Duodenal mucosa (tissue), 2 donors: ENCODE results near the gene CLHC1.

Source experiments
- H3K27ac ChIP-seq: one replicate; pipeline ENCODE4 v1.7.0; 2013; ENCODE audit warnings: low read depth, low read length
- H3K27me3 ChIP-seq, 2 donors: one replicate each; pipeline ENCODE4 v1.7.0; 2013; ENCODE audit warnings: low read length in 2 of 2, control low read depth in 1 of 2; ENCODE audit not compliant: insufficient read depth in 2 of 2, control insufficient read depth in 1 of 2
- H3K36me3 ChIP-seq, 2 donors: one replicate each; pipeline ENCODE4 v1.7.0; 2013; ENCODE audit warnings: low read length in 2 of 2, control low read depth in 1 of 2; ENCODE audit not compliant: insufficient read depth in 2 of 2, control insufficient read depth in 1 of 2
- H3K4me1 ChIP-seq, 2 donors: one replicate each; pipeline ENCODE4 v1.7.0; 2013; ENCODE audit warnings: low read length in 2 of 2, control low read depth in 1 of 2; ENCODE audit not compliant: insufficient read depth in 2 of 2, control insufficient read depth in 1 of 2
- H3K4me3 ChIP-seq, 2 donors: one replicate each; pipeline ENCODE4 v1.7.0; 2013; ENCODE audit warnings: low read length in 2 of 2, low read depth in 1 of 2
- H3K9ac ChIP-seq, 2 donors: one replicate each; pipeline ENCODE4 v1.7.0; 2013; ENCODE audit warnings: low read length in 2 of 2, low read depth in 1 of 2
- H3K9me3 ChIP-seq, 2 donors: one replicate each; pipeline ENCODE4 v1.7.0; 2013; ENCODE audit warnings: low read length in 2 of 2, control low read depth in 1 of 2; ENCODE audit not compliant: control insufficient read depth in 1 of 2

Gene CLHC1

GRCh38 chr2:55161295-55162210, 70.5 kb downstream of the CLHC1 start:
- no peaks in the 10 kb centered on the region for H3K9me3 ChIP-seq
- H3K27ac ChIP-seq = no peak overlapping the region
- no peaks in the 10 kb centered on the region for H3K27me3 ChIP-seq
- no peaks in the 10 kb centered on the region for H3K36me3 ChIP-seq
- peaks cover 36 to 57% of the 10 kb centered on the region in 2 donors for H3K4me1 ChIP-seq
- no peak overlapping the region for H3K4me3 ChIP-seq
- no peak overlapping the region for H3K9ac ChIP-seq

GRCh38 chr2:55160422-55160821, 71.7 kb downstream of the CLHC1 start:
- Histone ChIP-seq H3K4me1 (peaks cover 36 to 59% of the 10 kb centered on the region in 2 donors), H3K9me3 (no peaks in the 10 kb centered on the region), H3K4me3 (no peak overlapping the region), H3K36me3 (no peaks in the 10 kb centered on the region), H3K9ac (no peak overlapping the region), H3K27me3 (no peaks in the 10 kb centered on the region), H3K27ac (no peak overlapping the region)

- H3K9ac ChIP-seq = no peak overlapping the region
- H3K27ac ChIP-seq = no peak overlapping the region
- H3K4me1 ChIP-seq = peaks cover 34 to 62% of the 10 kb centered on the region in 2 donors
- no peaks in the 10 kb centered on the region for H3K27me3 ChIP-seq
- no peaks in the 10 kb centered on the region for H3K9me3 ChIP-seq
- no peaks in the 10 kb centered on the region for H3K36me3 ChIP-seq
- H3K4me3 ChIP-seq = no peak overlapping the region
Observed at GRCh38 chr2:55159752-55160151, 72.3 kb downstream of the CLHC1 start.

- Histone ChIP-seq H3K9me3 (no peaks in the 10 kb centered on the region), H3K27me3 (no peaks in the 10 kb centered on the region), H3K4me3 (no peak overlapping the region), H3K9ac (no peak overlapping the region), H3K27ac (no peak overlapping the region), H3K36me3 (no peaks in the 10 kb centered on the region), H3K4me1 (peaks cover 40 to 62% of the 10 kb centered on the region in 2 donors)
Observed at GRCh38 chr2:55159037-55159651, 72.9 kb downstream of the CLHC1 start.

GRCh38 chr2:55158111-55158814, 73.8 kb downstream of the CLHC1 start:
- no peaks in the 10 kb centered on the region for H3K9me3 ChIP-seq
- H3K4me1 ChIP-seq = peaks cover 41 to 62% of the 10 kb centered on the region in 2 donors
- H3K4me3 ChIP-seq = no peak overlapping the region
- H3K9ac ChIP-seq = no peak overlapping the region
- H3K36me3 ChIP-seq = no peaks in the 10 kb centered on the region
- H3K27ac ChIP-seq = no peak overlapping the region
- no peaks in the 10 kb centered on the region for H3K27me3 ChIP-seq

GRCh38 chr2:55157474-55157884, 74.6 kb downstream of the CLHC1 start:
- Histone ChIP-seq H3K36me3 (no peaks in the 10 kb centered on the region), H3K4me3 (no peak overlapping the region), H3K9ac (no peak overlapping the region), H3K27ac (no peak overlapping the region), H3K4me1 (peaks cover 48 to 59% of the 10 kb centered on the region in 2 donors), H3K9me3 (no peaks in the 10 kb centered on the region), H3K27me3 (no peaks in the 10 kb centered on the region)

GRCh38 chr2:55156984-55157383, 75.1 kb downstream of the CLHC1 start:
- Histone ChIP-seq H3K27me3 (no peaks in the 10 kb centered on the region), H3K36me3 (no peaks in the 10 kb centered on the region), H3K9me3 (no peaks in the 10 kb centered on the region), H3K9ac (no peak overlapping the region), H3K4me3 (no peak overlapping the region), H3K27ac (no peak overlapping the region), H3K4me1 (peaks cover 49 to 59% of the 10 kb centered on the region in 2 donors)

- H3K36me3 ChIP-seq = no peaks in the 10 kb centered on the region
- H3K27me3 ChIP-seq = no peaks in the 10 kb centered on the region
- no peak overlapping the region for H3K9ac ChIP-seq
- no peak overlapping the region for H3K27ac ChIP-seq
- H3K4me1 ChIP-seq = peaks cover 49 to 59% of the 10 kb centered on the region in 2 donors
- no peak overlapping the region for H3K4me3 ChIP-seq
- H3K9me3 ChIP-seq = no peaks in the 10 kb centered on the region
Observed at GRCh38 chr2:55156326-55156725, 75.8 kb downstream of the CLHC1 start.

- Histone ChIP-seq H3K4me1 (peaks cover 49 to 57% of the 10 kb centered on the region in 2 donors), H3K36me3 (no peaks in the 10 kb centered on the region), H3K4me3 (no peak overlapping the region), H3K9ac (no peak overlapping the region), H3K27me3 (no peaks in the 10 kb centered on the region), H3K9me3 (no peaks in the 10 kb centered on the region), H3K27ac (no peak overlapping the region)
Observed at GRCh38 chr2:55155764-55156281, 76.3 kb downstream of the CLHC1 start.

GRCh38 chr2:55155206-55155605, 76.9 kb downstream of the CLHC1 start:
- no peak overlapping the region for H3K4me3 ChIP-seq

More at GRCh38 chr2:55155206-55155605, 76.9 kb downstream of the CLHC1 start:
- Histone ChIP-seq H3K9ac (no peak overlapping the region), H3K27me3 (no peaks in the 10 kb centered on the region), H3K27ac (no peak overlapping the region), H3K9me3 (no peaks in the 10 kb centered on the region), H3K4me1 (peaks cover 48 to 52% of the 10 kb centered on the region in 2 donors), H3K36me3 (no peaks in the 10 kb centered on the region)
